H9 (cell line): Measurements from ENCODE around the gene TECTB. TPM values are rescaled to one million over a fixed set of nuclear protein-coding genes. Genes with fewer than 3 reads are reported as not detected.

Experiments used
- DNase-seq: peaks from one replicate; pipeline ENCODE4 v3.0.0-alpha.2; 2017
- H2AFZ ChIP-seq: one replicate; pipeline ENCODE4 v1.6.1; 2013; ENCODE audit warnings: mild to moderate bottlenecking, low read length, control low read depth, moderate library complexity
- H2AK5ac ChIP-seq: 2 replicates; pipeline ENCODE4 v1.6.1; 2013; ENCODE audit warnings: low read length, control low read depth, mixed read lengths; ENCODE audit not compliant: insufficient read length
- H2BK120ac ChIP-seq: one replicate; pipeline ENCODE4 v1.6.1; 2013; ENCODE audit warnings: low read depth, mild to moderate bottlenecking, low read length, control low read depth, inconsistent platforms; ENCODE audit not compliant: poor library complexity, severe bottlenecking
- H2BK12ac ChIP-seq: 2 replicates; pipeline ENCODE4 v1.6.1; 2013; ENCODE audit warnings: low read length, control low read depth, mixed read lengths, low read depth; ENCODE audit not compliant: insufficient read length
- H2BK15ac ChIP-seq: 2 replicates; pipeline ENCODE4 v1.6.1; 2013; ENCODE audit warnings: low read depth, low read length, control low read depth
- H2BK20ac ChIP-seq: one replicate; pipeline ENCODE4 v1.6.1; 2013; ENCODE audit warnings: low read depth, mild to moderate bottlenecking, low read length, control low read depth, inconsistent platforms; ENCODE audit not compliant: poor library complexity, severe bottlenecking
- H2BK5ac ChIP-seq: 2 replicates; pipeline ENCODE4 v1.6.1; 2013; ENCODE audit warnings: low read length, control low read depth, mixed read lengths; ENCODE audit not compliant: insufficient read length
- H3K14ac ChIP-seq: 2 replicates; pipeline ENCODE4 v1.6.1; 2013; ENCODE audit warnings: low read length, control low read depth; ENCODE audit not compliant: insufficient read depth
- H3K18ac ChIP-seq: 2 replicates; pipeline ENCODE4 v1.6.1; 2013; ENCODE audit warnings: low read depth, mild to moderate bottlenecking, mixed read lengths, low read length, control low read depth; ENCODE audit not compliant: insufficient read length
- H3K23ac ChIP-seq: 2 replicates; pipeline ENCODE4 v1.6.1; 2013; ENCODE audit warnings: low read length, control low read depth, mixed read lengths, low read depth; ENCODE audit not compliant: insufficient read length
- H3K23me2 ChIP-seq: 2 replicates; pipeline ENCODE4 v1.6.1; 2013; ENCODE audit warnings: low read depth, mild to moderate bottlenecking, mixed read lengths, low read length, control low read depth; ENCODE audit not compliant: insufficient read length, poor library complexity, severe bottlenecking
- H3K27ac ChIP-seq: 2 replicates; pipeline ENCODE4 v1.5.1; 2013; ENCODE audit warnings: low read length, control low read depth, mixed read lengths, low read depth; ENCODE audit not compliant: insufficient read length
- H3K27me3 ChIP-seq: 2 replicates; pipeline ENCODE4 v1.6.1; 2013; ENCODE audit warnings: low read length, control low read depth, inconsistent platforms; ENCODE audit not compliant: insufficient read depth
- H3K4ac ChIP-seq: 2 replicates; pipeline ENCODE4 v1.6.1; 2013; ENCODE audit warnings: low read depth, mild to moderate bottlenecking, control low read depth, inconsistent platforms, low read length, moderate library complexity
- H3K4me1 ChIP-seq: 2 replicates; pipeline ENCODE4 v1.6.1; 2013; ENCODE audit warnings: low read length, control low read depth, inconsistent platforms; ENCODE audit not compliant: insufficient read depth
- H3K4me2 ChIP-seq: 2 replicates; pipeline ENCODE4 v1.6.1; 2013; ENCODE audit warnings: low read length, control low read depth, mixed read lengths; ENCODE audit not compliant: insufficient read length, insufficient read depth
- H3K56ac ChIP-seq: 2 replicates; pipeline ENCODE4 v1.6.1; 2013; ENCODE audit warnings: low read depth, mild to moderate bottlenecking, mixed read lengths, low read length, control low read depth; ENCODE audit not compliant: insufficient read length
- H3K79me1 ChIP-seq: 2 replicates; pipeline ENCODE4 v1.6.1; 2013; ENCODE audit warnings: low read depth, mild to moderate bottlenecking, moderate library complexity, low read length, control low read depth, inconsistent platforms; ENCODE audit not compliant: insufficient read depth, poor library complexity, severe bottlenecking
- H3K79me2 ChIP-seq: 2 replicates; pipeline ENCODE4 v1.6.1; 2013; ENCODE audit warnings: low read length, control low read depth, inconsistent platforms; ENCODE audit not compliant: insufficient read depth
- H3K9ac ChIP-seq: 2 replicates; pipeline ENCODE4 v1.6.1; 2013; ENCODE audit warnings: low read length, control low read depth, mixed read lengths; ENCODE audit not compliant: insufficient read length; ENCODE audit errors: extremely low read depth
- H3K9me3 ChIP-seq: one replicate; pipeline ENCODE4 v1.6.1; 2013; ENCODE audit warnings: low read depth, low read length, inconsistent platforms; ENCODE audit not compliant: control insufficient read depth
- H3T11ph ChIP-seq: one replicate; pipeline ENCODE4 v1.6.1; 2013; ENCODE audit warnings: mild to moderate bottlenecking, low read length, control low read depth, inconsistent platforms
- H4K20me1 ChIP-seq: one replicate; pipeline ENCODE4 v1.6.1; 2013; ENCODE audit not compliant: control insufficient read depth, insufficient read length, insufficient read depth
- H4K5ac ChIP-seq: 2 replicates; pipeline ENCODE4 v1.6.1; 2013; ENCODE audit warnings: low read depth, mild to moderate bottlenecking, mixed read lengths, low read length, control low read depth; ENCODE audit not compliant: insufficient read length
- H4K8ac ChIP-seq: replicated peaks from 2 replicates; pipeline ENCODE4 v1.6.1; 2013; ENCODE audit warnings: low read length, control low read depth, mixed read lengths, low read depth; ENCODE audit not compliant: insufficient read length
- H4K91ac ChIP-seq: 2 replicates; pipeline ENCODE4 v1.6.1; 2013; ENCODE audit warnings: low read depth, mild to moderate bottlenecking, moderate library complexity, mixed read lengths, low read length, control low read depth; ENCODE audit not compliant: insufficient read length
- H3K27ac Mint-ChIP-seq, 3 experiments: 2 replicates in 2 of 3; 3 replicates in 1 of 3; pipeline ENCODE4 v1.8.0; 2020 to 2021; ENCODE audit warnings: mixed read lengths in 3 of 3, mild to moderate bottlenecking in 1 of 3, moderate library complexity in 1 of 3
- H3K27me3 Mint-ChIP-seq: 2 replicates; pipeline ENCODE4 v1.8.0; 2021; ENCODE audit warnings: low read depth, mild to moderate bottlenecking, moderate library complexity, mixed read lengths
- H3K36me3 Mint-ChIP-seq, 3 experiments: 2 replicates in 2 of 3; 3 replicates in 1 of 3; pipeline ENCODE4 v1.8.0; 2020 to 2021; ENCODE audit warnings: low read depth in 3 of 3, mixed read lengths in 3 of 3; ENCODE audit not compliant: insufficient read depth in 1 of 3
- H3K4me1 Mint-ChIP-seq, 2 experiments: 2 replicates each; pipeline ENCODE4 v1.8.0; 2020; ENCODE audit warnings: mixed read lengths in 2 of 2
- H3K4me3 Mint-ChIP-seq, 2 experiments: 2 replicates in 1 of 2; 3 replicates in 1 of 2; pipeline ENCODE4 v1.8.0; 2020 to 2021; ENCODE audit warnings: mild to moderate bottlenecking in 2 of 2, mixed read lengths in 2 of 2, moderate library complexity in 1 of 2
- H3K9me3 Mint-ChIP-seq, 2 experiments: 2 replicates in 1 of 2; 3 replicates in 1 of 2; pipeline ENCODE4 v1.8.0; 2020; ENCODE audit warnings: mild to moderate bottlenecking in 2 of 2, mixed read lengths in 2 of 2, moderate library complexity in 1 of 2
- WGBS: extraction: QIAGEN DNeasy Blood & Tissue Kit; methylation state at CpG from one replicate; pipeline ENCODE4 v1.1.7; 2013; ENCODE audit warnings: missing lambda C conversion rate, low lambda C conversion rate, mixed read lengths; ENCODE audit not compliant: insufficient read length; ENCODE audit errors: extremely low coverage; 5-methylcytosine and 5-hydroxymethylcytosine counted together
- total RNA-seq: library from RNA; stranded (reverse); gene quantifications from 2 replicates; pipeline ENCODE4 v1.2.1, GENCODE V29; 2021
- TF ChIP-seq, protein P1 (sequence below): fragments of 200-600 bp; sonication (generic); conservative IDR thresholded peaks from 3 replicates; pipeline ENCODE4 v1.8.0; 2021; ENCODE audit warnings: antibody characterized with exemption, mild to moderate bottlenecking

Gene TECTB
- total RNA-seq, 1 experiment from 2014 or later: not detected

DNA sequence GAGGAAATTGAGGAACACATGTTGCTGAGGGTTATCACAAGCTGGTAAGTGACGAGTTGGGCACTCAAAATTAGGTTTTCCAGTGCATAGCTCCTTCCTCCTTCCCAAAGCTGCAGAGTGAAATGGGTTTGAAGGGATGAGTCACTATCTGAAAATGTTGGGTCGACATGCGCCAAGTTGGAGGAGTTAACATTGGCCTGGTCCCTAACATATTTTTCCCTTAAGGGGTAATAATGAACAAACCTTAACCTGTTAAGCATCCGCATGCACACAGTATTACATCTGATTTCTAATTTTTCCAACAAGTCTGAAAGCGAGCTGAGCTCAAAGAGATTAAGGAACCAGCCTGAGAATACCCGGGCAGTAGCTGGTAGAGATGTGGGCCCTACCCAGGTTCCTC, 20.7 kb upstream of the TECTB start:
- Histone ChIP-seq H3K79me1 (no peaks in the 10 kb centered on the region), H3K9ac (no peak overlapping the region), H3K23me2 (no peaks in the 10 kb centered on the region), H3T11ph (no peak overlapping the region), H4K8ac (no peak overlapping the region), H2BK120ac (no peak overlapping the region), H2BK15ac (no peak overlapping the region), H3K14ac (no peak overlapping the region), H2AFZ (no peak overlapping the region), H2BK20ac (no peak overlapping the region), H2BK5ac (no peak overlapping the region), H4K91ac (no peak overlapping the region), H3K4ac (no peak overlapping the region), H3K23ac (no peak overlapping the region), H3K27me3 (no peaks in the 10 kb centered on the region), H3K18ac (no peak overlapping the region), H3K27ac (no peak overlapping the region), H3K4me2 (no peak overlapping the region), H2BK12ac (no peak overlapping the region), H4K5ac (no peak overlapping the region), H2AK5ac (no peak overlapping the region), H3K4me1 (no peaks in the 10 kb centered on the region), H3K79me2 (no peaks in the 10 kb centered on the region), H4K20me1 (no peaks in the 10 kb centered on the region), H3K9me3 (no peaks in the 10 kb centered on the region), H3K56ac (no peak overlapping the region)
- H3K4me1 Mint-ChIP-seq: no peaks in the 10 kb centered on the region
- H3K9me3 Mint-ChIP-seq: peaks cover 0 to 2% of the 10 kb centered on the region in 2 experiments; a peak in 2 of 5 replicates
- WGBS: no CpG with 5 or more reads among the region's 6 CpGs
- peaks cover 2% of the 10 kb centered on the region; the same call in 1 of the 2 replicates for H3K27me3 Mint-ChIP-seq
- H3K36me3 Mint-ChIP-seq: no peaks in the 10 kb centered on the region
- no peak for DNase-seq
- TF ChIP-seq, protein P1, sequence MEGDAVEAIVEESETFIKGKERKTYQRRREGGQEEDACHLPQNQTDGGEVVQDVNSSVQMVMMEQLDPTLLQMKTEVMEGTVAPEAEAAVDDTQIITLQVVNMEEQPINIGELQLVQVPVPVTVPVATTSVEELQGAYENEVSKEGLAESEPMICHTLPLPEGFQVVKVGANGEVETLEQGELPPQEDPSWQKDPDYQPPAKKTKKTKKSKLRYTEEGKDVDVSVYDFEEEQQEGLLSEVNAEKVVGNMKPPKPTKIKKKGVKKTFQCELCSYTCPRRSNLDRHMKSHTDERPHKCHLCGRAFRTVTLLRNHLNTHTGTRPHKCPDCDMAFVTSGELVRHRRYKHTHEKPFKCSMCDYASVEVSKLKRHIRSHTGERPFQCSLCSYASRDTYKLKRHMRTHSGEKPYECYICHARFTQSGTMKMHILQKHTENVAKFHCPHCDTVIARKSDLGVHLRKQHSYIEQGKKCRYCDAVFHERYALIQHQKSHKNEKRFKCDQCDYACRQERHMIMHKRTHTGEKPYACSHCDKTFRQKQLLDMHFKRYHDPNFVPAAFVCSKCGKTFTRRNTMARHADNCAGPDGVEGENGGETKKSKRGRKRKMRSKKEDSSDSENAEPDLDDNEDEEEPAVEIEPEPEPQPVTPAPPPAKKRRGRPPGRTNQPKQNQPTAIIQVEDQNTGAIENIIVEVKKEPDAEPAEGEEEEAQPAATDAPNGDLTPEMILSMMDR: no peak
- H3K4me3 Mint-ChIP-seq: no peak overlapping the region
- H3K27ac Mint-ChIP-seq: no peak overlapping the region
